H1 (cell line): ENCODE measurements around the gene TMEM212. TPM values are rescaled to one million over a fixed set of nuclear protein-coding genes. Genes with fewer than 3 reads are reported as not detected.

ENCODE experiments used
- ATF3 ChIP-seq: IDR thresholded peaks from 2 replicates; pipeline ENCODE4 v1.6.1; 2011; ENCODE audit warnings: low read depth, mild to moderate bottlenecking, low read length; ENCODE audit not compliant: insufficient read depth
- CEBPB ChIP-seq: IDR thresholded peaks from 2 replicates; pipeline ENCODE4 v1.6.1; 2012; ENCODE audit warnings: low read depth, low read length
- CHD1 ChIP-seq: IDR thresholded peaks from 2 replicates; pipeline ENCODE4 v1.6.1; 2012; ENCODE audit warnings: low read depth, low read length, improper control_type of control experiment
- CTBP2 ChIP-seq: IDR thresholded peaks from 2 replicates; pipeline ENCODE4 v1.7.0; 2011; ENCODE audit warnings: borderline replicate concordance, mild to moderate bottlenecking, moderate library complexity, mixed read lengths, low read length; ENCODE audit not compliant: insufficient read depth, insufficient read length
- EP300 ChIP-seq, 2 experiments: IDR thresholded peaks; 1 replicate in 1 of 2; 2 replicates in 1 of 2; pipeline ENCODE4 v1.6.1; 2011 to 2012; ENCODE audit warnings: low read depth in 2 of 2, low read length in 2 of 2, mild to moderate bottlenecking in 2 of 2, borderline replicate concordance in 1 of 2, inconsistent platforms in 1 of 2, moderate library complexity in 1 of 2
- GTF2F1 ChIP-seq: IDR thresholded peaks from 2 replicates; pipeline ENCODE4 v1.6.1; 2012; ENCODE audit warnings: low read depth, low read length, improper control_type of control experiment, borderline replicate concordance
- RFX5 ChIP-seq: IDR thresholded peaks from 2 replicates; pipeline ENCODE4 v1.6.1; 2011; ENCODE audit warnings: low read depth, low read length, improper control_type of control experiment, borderline replicate concordance
- YY1 ChIP-seq: IDR thresholded peaks from 2 replicates; pipeline ENCODE4 v1.6.1; 2011; ENCODE audit warnings: low read depth, mild to moderate bottlenecking, low read length
- polyA plus RNA-seq, 7 experiments: library from polyadenylated mRNA; depleted of rRNA in 3 of 7; stranded (reverse) in 5 of 7; unstranded in 2 of 7; fragments of >200 nt in 5 of 7; fragments of 200-250 nt in 2 of 7; gene quantifications; 1 replicate in 5 of 7; 2 replicates in 1 of 7; 4 replicates in 1 of 7; pipeline versions ENCODE4 v1.2.1 to v1.2.3, GENCODE V29; 2011 to 2013; ENCODE audit warnings: missing spikeins in 2 of 7, mixed read lengths in 2 of 7
- total RNA-seq: library from RNA; stranded (reverse); fragmentation: NEBNext Ultra II Directional; extraction: Animal tissue kit (Norgen Biotek cat#: 25700); gene quantifications from 2 replicates; pipeline ENCODE4 v1.2.1, GENCODE V29; 2021

Gene TMEM212
- total and polyA plus RNA-seq, 2 of the 8 experiments (the other 6 are each of a cell fraction or from before 2014, with no cell fraction given) = not detected

GRCh38 chr3:171846597-171846996 is 3.4 kb downstream of the TMEM212 start (continued):
- TF ChIP-seq ATF3 = no peak
- no peak for TF ChIP-seq GTF2F1
- no peak for TF ChIP-seq EP300 (IDR thresholded peaks at IDR 0.05; ENCODE audit: borderline replicate concordance in 1 of 2, low read depth in 2 of 2, low read length in 2 of 2)
- TF ChIP-seq CHD1 = no peak
- no peak for TF ChIP-seq CEBPB
- no peak for TF ChIP-seq YY1
- TF ChIP-seq RFX5 = no peak
- TF ChIP-seq CTBP2 = no peak
